SKM-1 treated with dmso at 0.1 percent for 144 hours (cell line): ENCODE results near the gene PRXL2C.
A peak's percentile ranks its signal among the peaks of the same experiment; 100 is the strongest.
"Not testable (repeated sequence)": the region's sequence is repeated elsewhere in the genome, so short reads cannot be mapped to it uniquely, and the experiment has no call there.

Source experiments
- DNase-seq: peaks from one replicate; lab custom pipeline; 2025; ENCODE audit not compliant: unreplicated experiment; lab: John Stamatoyannopoulos, UW

The PRXL2C gene, protein sequence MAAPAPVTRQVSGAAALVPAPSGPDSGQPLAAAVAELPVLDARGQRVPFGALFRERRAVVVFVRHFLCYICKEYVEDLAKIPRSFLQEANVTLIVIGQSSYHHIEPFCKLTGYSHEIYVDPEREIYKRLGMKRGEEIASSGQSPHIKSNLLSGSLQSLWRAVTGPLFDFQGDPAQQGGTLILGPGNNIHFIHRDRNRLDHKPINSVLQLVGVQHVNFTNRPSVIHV

DNA sequence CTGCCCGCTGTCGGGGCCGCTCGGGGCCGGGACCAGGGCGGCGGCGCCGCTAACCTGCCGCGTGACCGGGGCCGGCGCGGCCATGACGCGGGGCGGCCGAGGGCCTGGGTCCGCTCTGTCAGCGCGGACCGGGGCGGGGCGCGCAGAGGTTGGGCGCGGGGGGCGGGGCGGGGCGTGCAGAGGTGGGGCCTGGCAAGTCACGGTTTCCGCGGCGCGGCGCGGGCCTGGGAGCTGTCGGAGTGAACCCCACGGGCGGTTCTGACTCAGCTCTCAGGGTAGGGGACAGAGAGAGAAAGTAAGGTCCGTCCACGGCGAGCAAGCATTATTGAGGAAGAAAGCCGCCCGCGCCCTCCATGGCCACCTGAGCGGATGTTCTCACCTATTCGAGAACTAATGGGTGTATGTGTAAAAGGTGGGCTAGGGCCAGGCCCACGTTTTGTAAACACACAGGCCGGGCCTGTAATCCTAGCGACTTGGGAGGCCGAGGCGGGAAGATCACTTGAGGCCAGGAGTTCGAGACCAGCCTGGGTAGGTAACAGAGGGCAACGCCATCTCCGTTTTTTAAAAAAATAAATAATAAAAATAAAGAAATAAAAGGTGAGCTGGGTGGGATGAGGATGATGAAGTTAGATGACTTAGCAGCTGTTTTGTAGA is at the start of gene PRXL2C:
TSS of gene PRXL2C (minus strand) at position 120 of the 654 bp plus-strand sequence. CDS start at position 84, 36 bp downstream.
- peak; percentile 5 for DNase-seq

DNA sequence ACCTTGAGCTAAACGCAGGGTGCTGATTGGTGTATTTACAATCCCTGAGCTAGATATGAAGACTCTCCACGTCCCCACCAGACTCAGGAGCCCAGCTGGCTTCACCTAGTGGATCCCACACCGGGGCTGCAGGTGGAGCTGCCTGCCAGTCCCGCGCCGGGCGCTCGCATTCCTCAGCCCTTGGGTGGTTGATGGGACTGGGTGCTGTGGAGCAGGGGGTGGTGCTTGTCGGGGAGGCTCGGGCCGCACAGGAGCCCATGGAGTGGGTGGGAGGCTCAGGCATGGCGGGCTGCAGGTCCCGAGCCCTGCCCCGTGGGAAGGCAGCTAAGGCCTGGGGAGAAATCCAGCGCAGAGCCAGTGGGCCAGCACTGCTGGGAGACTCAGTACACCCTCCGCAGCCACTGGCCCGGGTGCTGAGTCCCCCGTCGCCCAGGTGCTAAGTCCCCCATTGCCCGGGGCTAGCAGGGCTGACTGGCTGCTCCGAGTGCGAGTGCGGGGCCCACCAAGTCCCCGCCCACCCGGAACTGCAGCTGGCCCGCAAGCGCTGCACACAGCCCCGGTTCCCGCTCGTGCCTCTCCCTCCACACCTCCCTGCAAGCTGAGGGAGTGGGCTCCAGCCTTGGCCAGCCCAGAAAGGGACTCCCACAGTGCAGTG is 45.7 kb upstream of the PRXL2C start:
- DNase-seq: not testable (repeated sequence)

DNA sequence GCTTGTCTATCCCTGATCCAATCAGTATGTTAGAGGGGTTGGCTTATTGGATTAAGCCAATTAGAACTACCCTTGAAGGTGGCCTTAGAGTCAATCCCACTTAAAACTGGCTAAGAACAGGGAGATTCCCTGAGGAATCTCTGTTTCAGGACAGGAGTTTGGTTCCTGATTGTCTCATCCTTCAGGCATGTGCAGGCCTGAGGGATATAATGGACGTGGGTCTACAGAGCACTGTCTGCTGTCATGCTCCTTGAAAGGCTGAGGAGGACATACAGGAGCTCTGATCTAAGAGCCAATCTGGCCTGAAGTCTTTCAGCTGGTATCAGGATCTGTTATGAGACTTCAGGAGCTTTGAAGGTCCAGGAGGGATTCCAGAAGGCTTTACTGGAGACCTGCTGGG is 36.2 kb upstream of the PRXL2C start:
- no peak for DNase-seq

DNA sequence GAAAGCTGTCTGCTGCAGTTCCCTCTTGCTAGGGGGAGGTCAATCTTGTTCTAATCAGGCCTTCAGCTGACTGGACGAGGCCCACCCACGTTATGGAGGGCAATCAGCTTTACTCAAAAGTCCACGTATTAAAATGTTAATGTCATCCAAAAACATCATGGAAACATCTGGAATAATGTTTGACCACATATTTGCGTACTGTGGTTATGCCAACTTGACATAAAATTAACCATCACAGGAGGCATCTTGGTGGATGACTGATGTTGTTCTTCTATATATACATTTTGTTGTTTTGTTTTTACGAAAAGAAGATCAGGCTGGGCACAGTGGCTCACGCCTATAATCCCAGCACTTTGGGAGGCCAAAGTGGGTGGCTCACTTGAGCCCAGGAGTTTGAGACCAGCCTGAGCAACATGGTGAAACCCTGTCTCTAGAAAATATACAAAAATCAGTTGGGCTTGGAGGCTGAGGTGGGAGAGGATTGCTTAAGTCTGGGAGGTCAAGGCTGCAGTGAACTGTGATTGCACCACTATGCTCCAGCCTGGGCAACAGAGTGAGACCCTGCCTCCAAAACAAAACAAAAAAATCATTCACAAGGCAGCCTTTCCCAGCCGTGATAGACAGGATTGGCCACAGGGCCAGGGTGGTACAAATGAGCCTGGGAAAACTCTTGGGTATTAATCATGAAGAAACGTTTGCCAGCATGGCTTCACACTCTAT is 33.8 kb upstream of the PRXL2C start:
- DNase-seq: no peak

DNA sequence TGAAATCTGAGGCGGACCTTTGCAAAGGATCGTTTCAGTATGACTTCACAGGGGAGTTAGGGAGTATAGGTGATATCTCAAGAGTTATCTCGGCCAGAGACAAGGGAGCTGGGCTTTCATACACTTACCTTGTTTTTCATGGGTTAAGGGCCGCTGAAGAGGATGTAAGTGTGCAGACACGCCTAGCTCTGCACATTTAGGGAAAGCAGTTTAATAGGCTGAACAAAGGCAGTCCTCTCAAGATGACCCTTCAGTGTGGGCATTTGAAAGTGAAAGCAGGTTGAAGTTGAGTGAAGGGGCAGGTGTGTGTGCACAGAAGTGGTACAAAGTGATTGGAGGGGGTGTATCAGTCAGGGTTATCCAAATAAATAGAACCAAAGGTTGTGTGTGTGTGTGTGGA is 33.1 kb upstream of the PRXL2C start:
- no peak for DNase-seq

DNA sequence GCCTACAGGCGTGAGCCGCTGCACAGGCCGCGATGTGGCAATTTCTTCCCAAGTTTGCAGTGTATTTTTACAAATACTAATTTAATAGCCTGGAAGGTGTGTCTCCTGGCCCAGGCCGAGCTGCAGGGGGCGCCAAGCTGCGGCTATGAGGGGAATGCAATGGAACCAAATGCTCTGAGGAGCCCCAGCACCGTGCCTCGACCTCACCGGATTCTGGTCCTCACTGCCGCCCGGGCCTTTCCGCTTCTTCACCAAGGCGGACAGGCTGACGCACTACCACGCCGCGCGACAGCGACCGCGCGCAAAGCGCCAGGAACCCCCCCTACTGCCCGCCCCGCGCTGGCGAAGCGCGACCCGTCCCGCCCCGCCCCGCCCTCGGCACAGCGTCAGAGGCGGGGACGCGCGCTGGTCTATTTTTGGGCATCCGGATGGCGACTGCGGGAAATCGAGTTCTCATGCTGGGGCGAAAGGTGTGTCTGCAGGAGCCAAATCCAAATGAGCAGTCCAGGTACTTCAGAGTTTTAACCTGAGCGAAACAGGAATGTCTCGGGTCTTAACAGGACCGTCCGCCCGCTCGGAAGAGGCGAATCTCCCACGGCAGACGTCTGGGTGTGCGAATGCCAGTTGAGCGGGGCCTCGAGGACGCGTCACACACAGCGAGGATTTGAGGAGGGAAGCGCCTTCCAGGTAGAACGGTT is 31.7 kb upstream of the PRXL2C start:
- no peak for DNase-seq

DNA sequence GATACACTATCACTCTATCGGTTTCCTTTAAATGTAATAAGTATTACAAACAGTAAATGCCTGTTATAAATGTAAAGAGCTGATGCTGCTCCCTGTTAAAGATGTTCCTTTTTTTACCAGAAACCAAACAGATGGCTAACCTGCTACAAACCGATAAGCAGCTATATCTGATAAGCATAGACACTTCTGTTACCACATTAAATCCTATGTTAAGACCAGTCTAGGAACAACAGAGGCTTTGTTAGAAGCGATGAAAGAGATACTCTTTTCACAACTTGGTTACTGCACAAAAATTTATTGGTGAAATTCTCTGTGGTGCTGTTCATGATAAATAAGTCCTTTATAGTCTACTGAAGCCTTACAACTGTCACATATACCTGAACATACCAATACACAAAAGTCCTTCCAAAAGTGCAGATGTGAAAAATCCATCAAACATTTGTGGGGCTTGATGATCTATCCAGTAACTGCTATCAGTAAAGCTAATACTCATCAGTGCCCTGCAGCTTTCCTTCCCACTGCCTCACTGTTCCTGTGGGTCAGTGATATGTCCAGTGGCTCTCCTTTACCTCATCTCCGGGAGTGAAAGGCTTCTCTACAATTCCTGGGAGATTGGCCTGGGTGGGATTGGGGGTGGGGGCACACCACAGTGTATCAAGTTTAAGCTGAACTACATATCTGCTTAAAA is 25.8 kb upstream of the PRXL2C start:
- no peak for DNase-seq

DNA sequence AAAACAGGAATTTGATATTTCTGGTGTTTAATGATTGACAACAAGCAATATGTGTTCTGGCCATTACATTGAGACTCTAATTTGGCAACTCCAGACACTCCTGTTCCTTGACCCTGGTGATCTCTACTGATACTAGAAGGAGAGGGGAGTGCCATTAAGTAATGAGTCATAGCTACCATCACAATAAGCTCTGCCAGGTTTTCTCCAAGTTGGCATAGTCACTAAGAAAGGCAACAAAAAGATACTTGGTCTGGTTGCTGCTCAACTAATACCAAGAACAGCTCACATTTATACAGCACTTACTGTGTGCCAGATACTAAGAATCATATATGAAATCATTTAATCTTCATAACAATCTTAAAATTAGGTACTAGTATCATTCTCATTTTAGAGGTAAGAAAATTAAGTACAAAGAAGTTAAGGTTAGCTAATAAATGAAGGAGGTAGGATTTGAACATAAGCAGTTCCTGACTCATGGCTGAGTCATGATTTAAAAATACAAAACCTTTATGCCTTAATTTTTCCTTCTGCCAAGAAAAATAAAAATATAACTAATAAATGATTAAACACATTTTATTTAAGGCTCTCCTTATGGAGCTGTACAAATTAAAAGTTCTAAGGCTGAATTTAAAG is 19.9 kb upstream of the PRXL2C start:
- DNase-seq: no peak

DNA sequence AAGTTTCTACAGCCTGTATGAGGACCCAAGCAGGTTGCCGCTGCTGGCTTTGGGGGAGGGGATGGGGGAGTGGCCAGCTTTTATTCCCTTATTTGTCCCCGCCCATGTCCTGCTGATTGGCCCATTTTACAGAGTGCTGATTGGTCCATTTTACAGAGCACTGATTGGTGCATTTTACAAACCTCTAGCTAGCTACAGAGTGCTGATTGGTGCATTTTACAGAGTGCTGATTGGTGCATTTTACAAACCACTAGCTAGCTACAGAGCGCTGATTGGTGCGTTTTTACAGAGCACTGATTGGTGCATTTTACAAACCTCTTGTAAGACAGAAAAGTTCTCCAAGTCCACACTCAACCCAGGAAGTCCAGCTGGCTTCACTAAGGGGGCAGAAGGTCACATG is 18.7 kb upstream of the PRXL2C start:
- not testable (repeated sequence) for DNase-seq

DNA sequence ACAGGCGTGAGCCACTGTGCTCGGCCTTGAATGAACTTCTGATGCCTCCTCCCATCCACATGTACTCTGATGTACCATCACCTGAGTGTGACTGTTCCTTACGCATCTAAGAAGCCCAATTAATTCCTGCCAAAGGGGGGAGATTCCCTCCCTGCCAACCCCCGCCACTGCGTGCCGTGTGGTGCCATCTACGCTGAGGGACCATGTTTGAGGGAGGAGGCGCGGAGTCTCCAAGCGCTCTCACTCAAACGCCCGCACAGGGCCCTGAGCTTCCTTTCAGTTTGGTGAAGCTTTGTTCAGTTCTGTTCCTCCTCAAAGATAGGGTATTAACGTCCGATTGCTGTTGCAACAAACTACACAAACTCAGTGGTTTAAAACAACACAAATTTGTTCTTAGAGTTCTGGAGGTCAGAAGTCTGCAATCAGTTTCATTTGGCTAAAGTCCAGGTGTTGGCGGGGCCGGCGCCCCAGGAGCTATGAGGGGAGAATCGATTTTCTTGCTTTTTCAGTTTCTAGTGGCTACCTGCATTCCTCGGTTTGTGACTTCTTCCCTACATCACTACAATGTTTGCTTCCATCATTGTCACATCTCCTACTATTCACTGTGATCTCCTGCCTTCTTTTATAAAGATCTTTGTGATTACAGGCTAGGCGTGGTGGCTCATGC is 13.9 kb upstream of the PRXL2C start:
- DNase-seq: no peak

DNA sequence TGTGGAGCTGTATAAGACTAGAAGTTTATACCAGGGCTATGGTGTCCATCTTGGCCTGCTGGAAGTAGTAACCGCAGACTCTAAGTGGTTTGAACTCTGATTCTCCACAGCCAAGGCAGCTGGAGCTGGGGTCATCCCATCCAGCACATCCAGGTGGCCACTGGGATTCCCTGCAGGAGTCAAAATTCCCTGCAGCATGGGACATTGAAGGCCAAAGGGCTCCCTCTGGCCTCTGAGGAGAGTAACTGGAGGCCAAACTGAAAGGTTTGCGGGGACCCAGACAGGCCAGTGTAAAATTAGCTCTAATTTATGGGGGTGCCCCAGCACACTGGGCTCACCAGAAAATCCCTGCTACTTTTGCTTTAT is 12.2 kb upstream of the PRXL2C start:
- no peak for DNase-seq

DNA sequence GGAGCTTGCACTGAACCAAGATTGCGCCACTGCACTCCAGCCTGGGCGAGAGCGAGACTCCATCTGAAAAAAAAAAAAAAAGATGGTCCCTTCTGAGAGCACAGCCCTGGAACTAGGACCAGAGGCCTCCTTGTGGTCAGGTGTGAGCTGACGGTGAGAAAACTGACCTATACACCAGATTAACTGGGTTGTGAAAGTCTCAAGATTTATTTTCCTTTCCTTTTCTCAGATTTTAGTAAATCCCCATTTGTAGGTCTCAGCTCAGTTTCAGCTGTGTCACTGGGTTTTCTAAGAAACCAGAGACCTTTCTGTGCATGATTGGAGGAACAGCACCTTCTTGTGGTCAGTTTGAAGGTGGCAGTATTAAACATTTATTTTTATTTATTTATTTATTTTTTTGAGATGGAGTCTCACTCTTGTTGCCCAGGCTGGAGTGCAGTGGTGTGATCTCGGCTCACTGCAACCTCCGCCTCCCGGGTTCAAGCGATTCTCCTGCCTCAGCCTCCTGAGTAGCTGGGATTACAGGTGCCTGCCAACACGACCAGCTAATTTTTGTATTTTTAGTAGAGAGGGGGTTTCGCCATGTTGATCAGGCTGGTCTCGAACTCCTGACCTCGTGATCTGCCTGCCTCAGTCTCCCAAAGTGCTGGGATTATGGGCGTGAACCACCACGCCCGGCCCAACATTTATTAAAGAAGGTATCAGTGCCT is 11.7 kb upstream of the PRXL2C start:
- peak; percentile 31 for DNase-seq

DNA sequence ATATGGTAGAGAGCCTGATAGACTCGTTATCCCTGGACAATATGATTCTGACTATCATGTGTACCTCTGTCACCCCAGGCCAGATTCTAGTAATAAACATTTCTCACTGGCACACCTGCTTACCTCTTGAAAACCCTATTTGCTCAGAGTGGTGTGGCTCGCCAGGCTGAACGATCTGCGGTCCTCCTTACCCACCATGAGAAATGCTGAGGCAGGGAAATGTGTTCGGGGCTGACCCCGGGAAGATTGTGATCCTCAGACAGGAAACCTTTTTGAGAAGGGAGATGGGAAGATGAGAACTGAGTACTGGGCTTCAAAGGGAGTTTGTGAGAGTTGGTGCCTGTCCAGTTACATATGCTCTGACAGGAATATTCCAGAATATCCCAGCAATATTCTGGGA is 10.7 kb upstream of the PRXL2C start:
- DNase-seq: no peak

DNA sequence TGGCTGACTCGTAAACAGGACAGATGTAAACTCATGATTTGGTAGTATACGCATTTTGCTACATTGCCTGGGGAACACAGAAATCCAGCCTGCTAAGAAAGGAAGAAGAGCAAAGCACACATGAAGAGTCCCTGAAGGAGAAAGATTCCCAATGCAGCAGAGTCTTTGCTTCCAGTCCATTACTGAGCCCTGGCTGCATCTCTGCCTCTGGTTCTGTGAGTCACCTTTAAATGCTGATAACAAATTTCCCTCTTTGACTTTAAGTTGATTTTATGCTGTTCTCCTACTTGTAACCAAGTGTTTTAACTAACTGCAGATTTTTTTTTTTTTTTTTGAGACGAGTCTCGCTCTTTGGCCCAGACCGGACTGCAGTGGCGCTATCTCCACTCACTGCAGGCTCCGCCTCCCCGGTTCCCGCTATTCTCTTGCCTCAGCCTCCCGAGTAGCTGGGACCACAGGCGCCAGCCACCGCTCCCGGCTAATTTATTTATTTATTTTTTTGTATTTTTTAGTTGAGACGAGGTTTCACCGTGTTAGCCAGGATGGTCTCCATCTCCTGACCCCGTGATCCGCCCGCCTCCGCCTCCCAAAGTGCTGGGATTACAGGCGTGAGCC is 8.5 kb upstream of the PRXL2C start:
- DNase-seq: no peak

DNA sequence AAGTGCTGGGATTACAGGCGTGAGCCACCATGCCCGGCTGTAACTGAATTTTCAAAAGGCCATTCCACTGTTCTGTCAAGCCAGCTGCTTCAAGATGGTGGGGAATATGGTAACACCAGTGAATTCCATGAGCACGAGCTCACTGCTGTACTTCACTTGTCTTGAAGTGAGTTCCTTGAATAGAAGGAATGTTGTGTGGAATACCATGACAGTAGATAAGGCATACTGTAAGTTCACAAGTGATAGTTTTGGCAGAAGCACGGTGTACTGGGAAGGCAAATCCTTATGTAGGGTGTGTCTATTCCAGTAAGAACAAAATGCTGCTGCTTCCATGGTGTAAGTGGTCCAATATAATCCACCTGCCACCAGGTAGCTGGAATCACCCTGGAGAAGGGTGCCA is 6.6 kb upstream of the PRXL2C start:
- DNase-seq: no peak

DNA sequence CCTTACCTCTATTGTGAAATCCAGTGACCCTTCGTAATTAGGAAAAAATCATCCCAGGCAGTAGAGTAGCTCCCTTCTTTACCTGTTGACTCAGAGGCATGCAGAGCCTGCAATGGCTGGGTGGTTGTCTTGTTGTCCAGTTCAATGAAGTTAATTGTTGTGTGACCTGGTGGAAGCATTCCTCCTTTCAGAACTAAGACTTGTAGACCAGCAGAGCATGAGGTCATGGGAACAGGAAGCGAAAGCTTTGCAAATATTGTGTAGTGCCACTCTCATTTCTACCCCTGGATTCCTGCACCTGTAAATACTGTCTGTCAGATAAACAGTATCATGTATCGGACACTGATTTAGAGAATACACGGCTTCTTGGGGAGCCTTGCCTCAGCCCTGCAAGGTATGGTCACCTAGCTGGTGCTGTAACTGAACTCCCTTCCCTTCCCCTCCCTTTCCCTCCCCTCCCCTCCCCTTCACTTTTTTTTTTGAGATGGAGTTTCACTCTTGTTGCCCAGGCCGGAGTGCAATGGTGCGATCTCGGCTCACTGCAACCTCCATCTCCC is 5.7 kb upstream of the PRXL2C start:
- DNase-seq: no peak

DNA sequence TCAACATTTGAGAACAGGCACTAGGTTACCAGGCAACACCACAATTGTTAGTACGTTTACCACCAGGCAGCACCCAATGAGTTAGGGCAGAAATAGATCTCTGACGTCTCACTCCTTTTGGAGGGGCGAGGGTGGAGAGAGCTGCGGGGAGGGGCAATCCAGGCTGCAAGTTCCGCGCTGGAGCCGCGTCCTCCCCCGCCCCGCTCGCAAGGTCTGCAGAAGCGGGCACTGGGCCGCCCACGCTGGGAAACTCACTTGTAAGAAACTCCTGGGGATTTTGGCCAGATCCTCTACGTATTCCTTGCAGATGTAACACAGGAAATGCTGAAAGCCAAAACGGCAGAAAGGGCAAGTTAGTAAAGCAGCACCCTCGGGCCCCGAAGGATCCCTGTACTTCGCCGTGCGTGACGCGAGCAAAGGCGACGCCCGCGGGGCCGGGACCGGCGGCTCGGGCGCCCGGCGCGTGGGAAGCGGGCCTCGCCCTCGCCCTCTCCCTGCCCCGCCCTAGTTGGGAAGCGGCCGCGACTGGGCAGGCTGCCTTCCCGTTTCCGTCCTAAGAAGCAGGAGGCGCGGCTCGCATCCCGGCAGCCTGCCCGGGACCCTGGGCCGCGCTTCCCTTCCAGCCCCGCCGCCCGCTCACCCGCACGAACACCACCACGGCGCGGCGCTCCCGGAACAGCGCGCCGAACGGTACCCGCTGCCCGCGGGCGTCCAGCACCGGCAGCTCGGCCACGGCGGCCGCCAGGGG is 493 bp downstream of the PRXL2C start:
- peak; percentile 10 for DNase-seq

DNA sequence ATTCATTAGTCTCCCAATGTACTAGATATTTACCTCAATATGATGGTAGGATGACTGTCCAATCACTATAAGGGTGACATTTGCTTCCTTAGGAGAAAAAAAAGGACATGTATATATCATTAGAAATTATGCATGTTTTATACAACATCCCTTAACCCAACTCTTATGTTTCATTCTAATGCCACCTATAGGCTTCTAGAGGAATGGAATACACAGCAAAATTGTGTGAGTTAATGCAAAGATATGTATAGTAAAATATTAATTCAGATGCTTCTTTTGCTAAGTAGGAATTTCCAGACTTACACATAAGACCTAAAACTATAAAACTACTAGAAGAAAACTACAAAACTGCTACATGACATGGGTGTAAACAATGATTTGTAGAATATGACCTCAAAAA is 3.5 kb downstream of the PRXL2C start:
- no peak for DNase-seq
